Keratinocyte (primary cell): ENCODE results near the gene ART4. TPM values are rescaled to one million over a fixed set of nuclear protein-coding genes. Genes with fewer than 3 reads are reported as not detected.

Source experiments
- DNase-seq: peaks from one replicate; pipeline ENCODE4 v3.0.0-alpha.2; 2011; ENCODE audit warnings: low read depth, missing footprints, low spot score
- FAIRE-seq: peaks from 2 replicates; lab custom pipeline; 2011; peaks lifted over from hg19 to GRCh38; lab: Jason Lieb, UNC
- H2AFZ ChIP-seq: 2 replicates; pipeline ENCODE4 v1.6.0; 2012; ENCODE audit warnings: low read length, control low read depth, inconsistent platforms; ENCODE audit not compliant: control insufficient read depth
- H3K27ac ChIP-seq: 2 replicates; pipeline ENCODE4 v1.5.1; 2011; ENCODE audit warnings: low read length; ENCODE audit not compliant: control insufficient read depth, insufficient read depth
- H3K27me3 ChIP-seq: 3 replicates; pipeline ENCODE4 v1.6.0; 2011; ENCODE audit warnings: low read length; ENCODE audit not compliant: control insufficient read depth, insufficient read depth; ENCODE audit errors: extremely low read depth
- H3K36me3 ChIP-seq, 2 experiments: 2 replicates in 1 of 2; 3 replicates in 1 of 2; pipeline ENCODE4 v1.5.1; 2011; ENCODE audit warnings: low read length in 2 of 2, mild to moderate bottlenecking in 1 of 2; ENCODE audit not compliant: control insufficient read depth in 2 of 2, insufficient read depth in 2 of 2; ENCODE audit errors: extremely low read depth in 1 of 2
- H3K4me1 ChIP-seq: 3 replicates; pipeline ENCODE4 v1.5.1; 2011; ENCODE audit warnings: low read length; ENCODE audit not compliant: control insufficient read depth, insufficient read depth; ENCODE audit errors: extremely low read depth
- H3K4me2 ChIP-seq: 3 replicates; pipeline ENCODE4 v1.6.0; 2011; ENCODE audit warnings: low read depth, low read length; ENCODE audit not compliant: control insufficient read depth, insufficient read depth; ENCODE audit errors: extremely low read depth
- H3K4me3 ChIP-seq, 3 experiments: fragments of 200-600 bp in 1 of 3; sonication (generic) in 1 of 3; 2 replicates in 2 of 3; 3 replicates in 1 of 3; pipeline ENCODE4 v1.5.1; 2011 to 2016; ENCODE audit warnings: low read length in 3 of 3, mild to moderate bottlenecking in 3 of 3, control low read depth in 2 of 3, inconsistent platforms in 1 of 3, low read depth in 1 of 3, mixed read lengths in 1 of 3, mixed run types in 1 of 3, moderate library complexity in 1 of 3; ENCODE audit not compliant: control insufficient read depth in 2 of 3, insufficient read depth in 2 of 3; ENCODE audit errors: extremely low read depth in 1 of 3
- H3K79me2 ChIP-seq: 2 replicates; pipeline ENCODE4 v1.6.0; 2012; ENCODE audit warnings: low read length; ENCODE audit not compliant: control insufficient read depth, insufficient read depth
- H3K9ac ChIP-seq: 3 replicates; pipeline ENCODE4 v1.6.0; 2011; ENCODE audit warnings: low read length; ENCODE audit not compliant: control insufficient read depth, insufficient read depth; ENCODE audit errors: extremely low read depth
- H3K9me1 ChIP-seq: 3 replicates; pipeline ENCODE4 v1.6.0; 2011; ENCODE audit warnings: low read length; ENCODE audit not compliant: control insufficient read depth, insufficient read depth; ENCODE audit errors: extremely low read depth
- H3K9me3 ChIP-seq: 2 replicates; pipeline ENCODE4 v1.5.1; 2012; ENCODE audit warnings: low read depth, low read length; ENCODE audit not compliant: control insufficient read depth
- H4K20me1 ChIP-seq: 3 replicates; pipeline ENCODE4 v1.6.0; 2011; ENCODE audit warnings: low read length; ENCODE audit not compliant: control insufficient read depth, insufficient read depth; ENCODE audit errors: extremely low read depth
- EZH2 ChIP-seq: IDR thresholded peaks from one replicate; pipeline ENCODE4 v1.6.1; 2012; ENCODE audit warnings: inconsistent platforms, mild to moderate bottlenecking, low read length, moderate library complexity
- dilution Hi-C: fragments of 300-500 bp; cut with MboI; formaldehyde crosslinking; loops from one replicate; pipeline ENCODE4 v1.7.0; 2020; ENCODE audit warnings: low sequenced_read_pairs; ENCODE audit not compliant: extremely low pct_ligation_motif_present
- polyA plus RNA-seq, 5 experiments: library from polyadenylated mRNA; depleted of rRNA in 3 of 5; stranded (reverse) in 3 of 5; stranded (forward) in 1 of 5; unstranded in 1 of 5; fragments of >200 nt; gene quantifications; 1 replicate in 1 of 5; 2 replicates in 3 of 5; 3 replicates in 1 of 5; pipeline versions ENCODE4 v1.2.1 to v1.2.3, GENCODE V29; 2011 to 2012; ENCODE audit warnings: missing spikeins in 2 of 5, low read depth in 1 of 5, low replicate concordance in 1 of 5
- TF ChIP-seq, protein P1 (sequence below), 3 experiments: IDR thresholded peaks in 1 of 3; conservative IDR thresholded peaks in 1 of 3; optimal IDR thresholded peaks in 1 of 3; 2 replicates in 2 of 3; 3 replicates in 1 of 3; pipeline versions ENCODE3 to v1.5.1; 2011; ENCODE audit warnings: low read length in 3 of 3, mild to moderate bottlenecking in 3 of 3, moderate library complexity in 2 of 3, control low read depth in 1 of 3, inconsistent platforms in 1 of 3; ENCODE audit not compliant: insufficient read depth in 2 of 3; ENCODE audit errors: extremely low read depth in 1 of 3

ART4 gene
- polyA plus RNA-seq, 1 donor (not counting 4 experiments of a cell fraction or from before 2014, with no cell fraction given), result not detected

GRCh38 chr12:14841761-14842160 lies 1.6 kb downstream of the ART4 start:
- peaks cover 14% of the 10 kb centered on the region for H3K4me1 ChIP-seq
- no peak overlapping the region for H3K4me3 ChIP-seq
- no peaks in the 10 kb centered on the region for H3K27me3 ChIP-seq
- no peaks in the 10 kb centered on the region for H3K79me2 ChIP-seq
- no peaks in the 10 kb centered on the region for H3K36me3 ChIP-seq
- no peak overlapping the region for H3K9ac ChIP-seq
- DNase-seq (no peak), FAIRE-seq (peak; percentile 85)
- no peaks in the 10 kb centered on the region for H3K9me1 ChIP-seq
- no peaks in the 10 kb centered on the region for H4K20me1 ChIP-seq
- TF ChIP-seq, protein P1, sequence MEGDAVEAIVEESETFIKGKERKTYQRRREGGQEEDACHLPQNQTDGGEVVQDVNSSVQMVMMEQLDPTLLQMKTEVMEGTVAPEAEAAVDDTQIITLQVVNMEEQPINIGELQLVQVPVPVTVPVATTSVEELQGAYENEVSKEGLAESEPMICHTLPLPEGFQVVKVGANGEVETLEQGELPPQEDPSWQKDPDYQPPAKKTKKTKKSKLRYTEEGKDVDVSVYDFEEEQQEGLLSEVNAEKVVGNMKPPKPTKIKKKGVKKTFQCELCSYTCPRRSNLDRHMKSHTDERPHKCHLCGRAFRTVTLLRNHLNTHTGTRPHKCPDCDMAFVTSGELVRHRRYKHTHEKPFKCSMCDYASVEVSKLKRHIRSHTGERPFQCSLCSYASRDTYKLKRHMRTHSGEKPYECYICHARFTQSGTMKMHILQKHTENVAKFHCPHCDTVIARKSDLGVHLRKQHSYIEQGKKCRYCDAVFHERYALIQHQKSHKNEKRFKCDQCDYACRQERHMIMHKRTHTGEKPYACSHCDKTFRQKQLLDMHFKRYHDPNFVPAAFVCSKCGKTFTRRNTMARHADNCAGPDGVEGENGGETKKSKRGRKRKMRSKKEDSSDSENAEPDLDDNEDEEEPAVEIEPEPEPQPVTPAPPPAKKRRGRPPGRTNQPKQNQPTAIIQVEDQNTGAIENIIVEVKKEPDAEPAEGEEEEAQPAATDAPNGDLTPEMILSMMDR (optimal IDR thresholded peaks at IDR 0.05 in 1 of 3, IDR thresholded peaks at IDR 0.05 in 1 of 3, conservative IDR thresholded peaks at IDR 0.05 in 1 of 3; ENCODE audit: extremely low read depth in 1 of 3, insufficient read depth in 2 of 3, low read length in 3 of 3), result no peak
- TF ChIP-seq EZH2, result no peak
- no peak overlapping the region for H3K27ac ChIP-seq
- dilution Hi-C loops, result no loop called here
- peak overlapping the region; percentile 44 for H3K4me2 ChIP-seq
- no peaks in the 10 kb centered on the region for H3K9me3 ChIP-seq
- H2AFZ ChIP-seq, result peak overlapping the region; percentile 7

DNA sequence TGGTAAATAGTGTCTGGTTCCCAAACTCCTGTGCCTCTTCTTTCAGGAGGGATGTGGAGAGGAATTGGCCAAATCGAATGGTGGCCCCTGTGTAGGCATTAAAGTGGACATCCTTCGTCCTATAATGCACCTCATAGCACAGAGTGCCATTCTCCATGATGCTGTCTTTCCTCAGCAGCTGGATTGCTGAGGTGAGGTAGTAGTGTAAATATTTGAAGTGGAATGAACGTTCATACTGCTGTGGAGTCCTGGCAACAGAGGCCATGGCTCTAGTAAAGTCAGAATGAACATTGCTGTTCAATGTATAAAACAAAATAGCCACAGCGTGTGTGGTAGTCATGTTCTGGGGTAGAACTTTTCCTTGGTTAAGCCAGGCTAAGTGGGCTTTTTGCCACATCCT lies 2.7 kb downstream of the ART4 start:
- TF ChIP-seq, protein P1 (optimal IDR thresholded peaks at IDR 0.05 in 1 of 3, IDR thresholded peaks at IDR 0.05 in 1 of 3, conservative IDR thresholded peaks at IDR 0.05 in 1 of 3; ENCODE audit: extremely low read depth in 1 of 3, insufficient read depth in 2 of 3, low read length in 3 of 3), result no peak
- TF ChIP-seq EZH2, result no peak
- Histone ChIP-seq H3K4me2 (no peak overlapping the region), H3K4me1 (peaks cover 23% of the 10 kb centered on the region), H4K20me1 (no peaks in the 10 kb centered on the region), H3K9me3 (no peaks in the 10 kb centered on the region), H3K9me1 (no peaks in the 10 kb centered on the region), H3K79me2 (no peaks in the 10 kb centered on the region), H3K27me3 (no peaks in the 10 kb centered on the region), H3K27ac (no peak overlapping the region), H3K9ac (no peak overlapping the region), H3K4me3 (no peak overlapping the region), H2AFZ (no peak overlapping the region), H3K36me3 (no peaks in the 10 kb centered on the region)
- dilution Hi-C loops, result no loop called here
- DNase-seq, result no peak
- no peak for FAIRE-seq
